Common myeloid progenitor, CD34-positive (primary cell): ENCODE data around the gene CHDH.

Experiments used
- CTCF ChIA-PET: fragments of 350-600 bp; sonication (Branson Sonifier 250); formaldehyde crosslinking; loops from one replicate; lab custom pipeline; 2021; ENCODE audit warnings: antibody characterized with exemption; lab: Charles Lee
- POLR2A ChIA-PET: fragments of 350-600 bp; sonication (Branson Sonifier 250); formaldehyde crosslinking; loops from one replicate; lab custom pipeline; 2021; ENCODE audit warnings: antibody characterized with exemption; lab: Charles Lee
- DNase-seq, 3 donors: peaks; one replicate each; pipeline versions ENCODE4 v3.0.0 to v3.0.0-alpha.2; 2013
- H3K27ac ChIP-seq, 2 experiments: 1 replicate in 1 of 2; 2 replicates in 1 of 2; pipeline ENCODE4 v1.7.0; 2013; ENCODE audit warnings: inconsistent platforms in 2 of 2, low read length in 2 of 2, mild to moderate bottlenecking in 2 of 2, low read depth in 1 of 2, moderate library complexity in 1 of 2; ENCODE audit not compliant: severe bottlenecking in 2 of 2, insufficient read depth in 1 of 2, poor library complexity in 1 of 2
- H3K27me3 ChIP-seq, 5 experiments: replicated peaks in 2 of 5; 1 replicate in 3 of 5; 2 replicates in 2 of 5; pipeline versions ENCODE4 v1.6.1 to v1.7.0; 2013; ENCODE audit warnings: low read length in 4 of 5, mild to moderate bottlenecking in 2 of 5, moderate library complexity in 2 of 5, inconsistent platforms in 1 of 5; ENCODE audit not compliant: insufficient read depth in 5 of 5, control insufficient read depth in 4 of 5
- H3K36me3 ChIP-seq, 4 experiments: 1 replicate in 2 of 4; 2 replicates in 2 of 4; pipeline versions ENCODE4 v1.6.1 to v1.7.0; 2013; ENCODE audit warnings: low read length in 3 of 4, control low read depth in 1 of 4, mild to moderate bottlenecking in 1 of 4; ENCODE audit not compliant: control insufficient read depth in 4 of 4, insufficient read depth in 4 of 4
- H3K4me1 ChIP-seq, 4 experiments: 1 replicate in 3 of 4; 2 replicates in 1 of 4; pipeline versions ENCODE4 v1.6.1 to v1.7.1; 2013; ENCODE audit warnings: low read length in 3 of 4, mild to moderate bottlenecking in 3 of 4, control low read depth in 1 of 4, inconsistent platforms in 1 of 4, moderate library complexity in 1 of 4; ENCODE audit not compliant: control insufficient read depth in 4 of 4, insufficient read depth in 4 of 4; ENCODE audit errors: control extremely low read depth in 1 of 4
- H3K4me3 ChIP-seq, 7 experiments: 1 replicate in 4 of 7; 2 replicates in 3 of 7; pipeline versions ENCODE4 v1.5.1 to v1.7.0; 2013; ENCODE audit warnings: mild to moderate bottlenecking in 7 of 7, low read length in 6 of 7, moderate library complexity in 6 of 7, inconsistent platforms in 2 of 7, low read depth in 2 of 7, control low read depth in 1 of 7; ENCODE audit not compliant: insufficient read depth in 4 of 7, control insufficient read depth in 1 of 7; ENCODE audit errors: extremely low read depth in 1 of 7
- H3K9me3 ChIP-seq, 5 experiments: 1 replicate in 4 of 5; 2 replicates in 1 of 5; pipeline versions ENCODE4 v1.6.1 to v1.7.1; 2013; ENCODE audit warnings: low read length in 4 of 5, mild to moderate bottlenecking in 2 of 5, inconsistent platforms in 1 of 5, low read depth in 1 of 5, moderate library complexity in 1 of 5; ENCODE audit not compliant: control insufficient read depth in 4 of 5, insufficient read depth in 2 of 5; ENCODE audit errors: control extremely low read depth in 1 of 5
- whole genome bisulfite sequencing: methylation state at CpG from one replicate; pipeline ENCODE4 v1.1.5; 2013; ENCODE audit not compliant: insufficient coverage; 5-methylcytosine and 5-hydroxymethylcytosine counted together

CHDH gene

GRCh38 chr3:53865732-53866499 lies 19.7 kb upstream of the CHDH start:
- Histone ChIP-seq H3K4me3 (no peak overlapping the region), H3K27me3 (no peaks in the 10 kb centered on the region), H3K4me1 (no peaks in the 10 kb centered on the region), H3K27ac (no peak overlapping the region), H3K9me3 (peaks cover 0 to 5% (median 0%) of the 10 kb centered on the region in 5 experiments), H3K36me3 (peaks cover 30 to 82% (median 59%) of the 10 kb centered on the region in 4 experiments)
- CTCF ChIA-PET, result no interaction called here
- POLR2A ChIA-PET, result interaction anchor here (0.6 kb wide), 1 partner anchor 15 kb away, joined by 3 read pairs; no protein-coding TSS in a partner anchor
- 82% methylated on average over 2 of the region's 5 CpGs for WGBS
- no peak for DNase-seq

DNA sequence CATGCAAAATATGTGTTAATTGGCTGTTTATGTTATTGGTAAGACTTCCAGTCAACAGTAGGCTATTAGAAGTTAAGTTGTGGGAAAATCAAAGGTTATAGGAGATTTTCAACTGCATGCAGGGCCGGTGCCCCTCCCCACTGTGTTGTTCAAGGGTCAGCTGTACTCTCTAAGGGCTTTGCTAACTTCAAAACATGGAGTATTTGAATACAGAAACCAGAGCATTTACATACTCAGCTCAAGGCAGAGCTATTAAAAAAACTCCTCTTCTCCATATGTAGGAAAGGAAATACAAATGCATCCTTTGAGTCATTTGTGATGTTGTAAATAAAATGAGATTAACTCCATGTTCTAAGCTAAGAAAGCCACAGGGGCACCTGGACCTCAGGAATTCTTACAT lies 16.9 kb upstream of the CHDH start:
- ChIA-PET POLR2A (no interaction called here), CTCF (no interaction called here)
- Histone ChIP-seq H3K36me3 (peaks cover 22 to 67% (median 45%) of the 10 kb centered on the region in 4 experiments), H3K27ac (no peak overlapping the region), H3K27me3 (no peaks in the 10 kb centered on the region), H3K4me1 (no peaks in the 10 kb centered on the region), H3K4me3 (no peak overlapping the region), H3K9me3 (peaks cover 0 to 5% (median 0%) of the 10 kb centered on the region in 5 experiments)
- DNase-seq, result no peak
- WGBS, result 100% methylated on average over 1 of the region's 1 CpG

GRCh38 chr3:53862241-53862640 lies 16.0 kb upstream of the CHDH start:
- Histone ChIP-seq H3K4me3 (no peak overlapping the region), H3K27me3 (no peaks in the 10 kb centered on the region), H3K36me3 (peaks cover 18 to 58% (median 39%) of the 10 kb centered on the region in 4 experiments), H3K27ac (no peak overlapping the region), H3K9me3 (peaks cover 0 to 5% (median 0%) of the 10 kb centered on the region in 5 experiments), H3K4me1 (peaks cover 0 to 1% (median 0%) of the 10 kb centered on the region in 4 experiments)
- WGBS, result 90% methylated on average over 2 of the region's 3 CpGs
- ChIA-PET POLR2A (no interaction called here), CTCF (no interaction called here)
- DNase-seq, result no peak

DNA sequence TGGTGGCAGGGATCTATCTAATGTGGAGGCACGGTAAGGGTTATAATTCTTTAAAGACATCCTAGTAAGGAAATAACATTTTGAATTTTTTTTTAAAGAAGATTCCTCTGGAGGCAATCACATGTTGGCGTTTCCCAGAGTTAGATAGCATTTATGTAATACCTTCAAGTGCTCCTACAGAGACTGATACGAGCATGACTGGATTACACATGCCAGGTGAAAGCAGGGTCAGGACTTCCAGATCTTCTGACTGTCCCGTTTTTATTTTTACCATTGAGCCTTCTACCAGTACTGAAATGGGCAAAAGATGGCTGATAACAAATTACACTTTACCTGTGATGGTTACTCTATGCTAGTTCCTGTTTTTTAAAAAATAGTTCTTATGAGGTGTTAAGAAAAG lies 14.0 kb upstream of the CHDH start:
- Histone ChIP-seq H3K4me1 (peaks cover 0 to 6% (median 2%) of the 10 kb centered on the region in 4 experiments), H3K27me3 (peaks cover 0 to 3% (median 0%) of the 10 kb centered on the region in 5 experiments), H3K9me3 (peaks cover 0 to 5% (median 0%) of the 10 kb centered on the region in 5 experiments), H3K36me3 (peaks cover 18 to 41% (median 32%) of the 10 kb centered on the region in 4 experiments), H3K27ac (no peak overlapping the region), H3K4me3 (no peak overlapping the region)
- CTCF ChIA-PET, result no interaction called here
- WGBS, result 95% methylated on average over 3 of the region's 4 CpGs
- POLR2A ChIA-PET, result no interaction called here
- DNase-seq, result no peak

DNA sequence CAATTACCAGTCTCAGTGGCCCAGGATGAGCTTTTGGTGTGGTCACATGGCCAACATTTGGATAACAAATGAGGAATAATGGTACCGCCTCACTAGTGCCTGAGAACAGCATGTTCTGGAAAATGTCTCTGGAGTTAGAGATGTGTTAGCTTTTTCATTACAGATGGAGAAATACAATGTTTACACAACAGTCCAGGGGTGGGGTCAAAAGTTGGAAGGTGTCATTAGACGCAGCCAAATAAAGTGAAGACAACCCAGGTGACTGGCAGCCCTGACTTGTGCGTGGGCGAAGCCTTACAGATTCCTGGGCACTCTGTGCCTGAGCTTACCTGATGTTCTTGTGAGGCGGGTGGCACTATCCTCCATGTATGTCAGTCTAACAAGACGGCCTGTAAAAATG lies 13.0 kb upstream of the CHDH start:
- WGBS, result 100% methylated on average over 4 of the region's 6 CpGs

GRCh38 chr3:53858096-53858741 lies 12.0 kb upstream of the CHDH start:
- H3K4me3 ChIP-seq, result no peak overlapping the region
- H3K36me3 ChIP-seq, result peaks cover 10 to 26% (median 18%) of the 10 kb centered on the region in 4 experiments
- no peak overlapping the region for H3K27ac ChIP-seq
- DNase-seq, result no peak
- 83% methylated on average over 6 of the region's 7 CpGs for WGBS
- H3K9me3 ChIP-seq, result peaks cover 0 to 5% (median 0%) of the 10 kb centered on the region in 5 experiments
- ChIA-PET CTCF (no interaction called here), POLR2A (no interaction called here)
- peaks cover 0 to 6% (median 0%) of the 10 kb centered on the region in 5 experiments for H3K27me3 ChIP-seq
- peaks cover 0 to 6% (median 2%) of the 10 kb centered on the region in 4 experiments for H3K4me1 ChIP-seq

More for the DNA sequence above, 13.0 kb upstream of the CHDH start:
- H3K9me3 ChIP-seq, result peaks cover 0 to 5% (median 0%) of the 10 kb centered on the region in 5 experiments
- peaks cover 11 to 33% (median 24%) of the 10 kb centered on the region in 4 experiments for H3K36me3 ChIP-seq
- no peak for DNase-seq
- H3K27ac ChIP-seq, result no peak overlapping the region
- ChIA-PET POLR2A (no interaction called here), CTCF (no interaction called here)
- H3K4me1 ChIP-seq, result peaks cover 0 to 6% (median 2%) of the 10 kb centered on the region in 4 experiments
- H3K27me3 ChIP-seq, result peaks cover 0 to 5% (median 0%) of the 10 kb centered on the region in 5 experiments
- no peak overlapping the region for H3K4me3 ChIP-seq

DNA sequence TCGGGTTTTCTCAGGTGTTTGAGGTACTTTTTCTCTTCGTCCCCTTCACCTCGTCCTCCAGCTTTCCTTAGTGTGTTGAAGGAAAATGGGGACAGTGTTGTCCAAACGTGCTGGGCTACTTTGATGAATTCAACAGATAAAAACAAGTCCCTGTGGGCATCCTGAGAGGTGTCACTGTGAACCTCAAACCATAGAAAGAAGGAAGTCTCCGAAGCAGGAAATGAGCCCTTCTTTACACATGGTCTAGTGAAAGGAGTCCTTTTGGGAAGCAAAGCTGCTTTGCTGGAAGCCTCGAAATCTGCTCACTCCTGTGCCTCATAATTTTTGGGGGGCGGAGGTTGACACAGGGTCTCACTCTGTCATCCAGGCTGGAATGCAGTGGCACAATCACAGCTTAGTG lies 10.7 kb upstream of the CHDH start:
- H3K4me3 ChIP-seq, result no peak overlapping the region
- WGBS, result 44% methylated on average over 4 of the region's 7 CpGs
- H3K36me3 ChIP-seq, result peaks cover 2 to 18% (median 8%) of the 10 kb centered on the region in 4 experiments
- no peak overlapping the region for H3K27ac ChIP-seq
- CTCF ChIA-PET, result no interaction called here
- no peak for DNase-seq
- peaks cover 0 to 6% (median 0%) of the 10 kb centered on the region in 5 experiments for H3K27me3 ChIP-seq
- POLR2A ChIA-PET, result no interaction called here
- peaks cover 0 to 4% (median 0%) of the 10 kb centered on the region in 5 experiments for H3K9me3 ChIP-seq
- peaks cover 0 to 6% (median 2%) of the 10 kb centered on the region in 4 experiments for H3K4me1 ChIP-seq
